ENCODE measurements around the gene GET3.

DNA sequence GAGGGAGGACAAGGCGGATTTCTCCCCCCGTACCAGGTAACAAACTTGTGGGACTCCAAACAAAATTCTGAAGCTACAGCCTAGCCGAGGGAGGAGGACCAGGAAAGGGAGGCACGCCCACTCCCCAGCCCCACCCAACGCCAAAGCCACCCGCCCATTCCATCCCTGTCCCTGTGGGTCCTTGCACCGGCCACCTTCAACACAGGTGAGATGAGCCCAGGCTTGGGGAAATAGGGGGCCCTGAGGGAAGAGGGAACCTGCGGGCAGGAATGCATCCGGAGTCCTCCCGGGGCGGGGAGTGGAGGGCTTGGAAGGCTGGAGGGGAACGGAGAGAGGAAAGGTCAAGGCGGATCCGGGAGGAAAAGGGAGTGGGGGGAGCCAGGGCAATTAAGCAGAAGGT, 14.3 kb downstream of the GET3 start, which contains the start of gene BEST2:
- TF ChIP-seq POLR2A (IDR thresholded peaks at IDR 0.05; ENCODE audit: low read depth, low read length), result no peak
- TF ChIP-seq, protein P1, sequence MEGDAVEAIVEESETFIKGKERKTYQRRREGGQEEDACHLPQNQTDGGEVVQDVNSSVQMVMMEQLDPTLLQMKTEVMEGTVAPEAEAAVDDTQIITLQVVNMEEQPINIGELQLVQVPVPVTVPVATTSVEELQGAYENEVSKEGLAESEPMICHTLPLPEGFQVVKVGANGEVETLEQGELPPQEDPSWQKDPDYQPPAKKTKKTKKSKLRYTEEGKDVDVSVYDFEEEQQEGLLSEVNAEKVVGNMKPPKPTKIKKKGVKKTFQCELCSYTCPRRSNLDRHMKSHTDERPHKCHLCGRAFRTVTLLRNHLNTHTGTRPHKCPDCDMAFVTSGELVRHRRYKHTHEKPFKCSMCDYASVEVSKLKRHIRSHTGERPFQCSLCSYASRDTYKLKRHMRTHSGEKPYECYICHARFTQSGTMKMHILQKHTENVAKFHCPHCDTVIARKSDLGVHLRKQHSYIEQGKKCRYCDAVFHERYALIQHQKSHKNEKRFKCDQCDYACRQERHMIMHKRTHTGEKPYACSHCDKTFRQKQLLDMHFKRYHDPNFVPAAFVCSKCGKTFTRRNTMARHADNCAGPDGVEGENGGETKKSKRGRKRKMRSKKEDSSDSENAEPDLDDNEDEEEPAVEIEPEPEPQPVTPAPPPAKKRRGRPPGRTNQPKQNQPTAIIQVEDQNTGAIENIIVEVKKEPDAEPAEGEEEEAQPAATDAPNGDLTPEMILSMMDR (conservative IDR thresholded peaks at IDR 0.05; ENCODE audit: low read depth, low read length), result no peak
- TF ChIP-seq SMC3 (IDR thresholded peaks at IDR 0.05; ENCODE audit: low read depth, low read length), result no peak
- TF ChIP-seq, protein P2, sequence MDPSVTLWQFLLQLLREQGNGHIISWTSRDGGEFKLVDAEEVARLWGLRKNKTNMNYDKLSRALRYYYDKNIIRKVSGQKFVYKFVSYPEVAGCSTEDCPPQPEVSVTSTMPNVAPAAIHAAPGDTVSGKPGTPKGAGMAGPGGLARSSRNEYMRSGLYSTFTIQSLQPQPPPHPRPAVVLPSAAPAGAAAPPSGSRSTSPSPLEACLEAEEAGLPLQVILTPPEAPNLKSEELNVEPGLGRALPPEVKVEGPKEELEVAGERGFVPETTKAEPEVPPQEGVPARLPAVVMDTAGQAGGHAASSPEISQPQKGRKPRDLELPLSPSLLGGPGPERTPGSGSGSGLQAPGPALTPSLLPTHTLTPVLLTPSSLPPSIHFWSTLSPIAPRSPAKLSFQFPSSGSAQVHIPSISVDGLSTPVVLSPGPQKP (IDR thresholded peaks at IDR 0.05; ENCODE audit: borderline replicate concordance, low read depth, low read length), result no peak
- no peak for TF ChIP-seq RAD21 (IDR thresholded peaks at IDR 0.05; ENCODE audit: low read length)
- no peak for TF ChIP-seq RFX5 (IDR thresholded peaks at IDR 0.05; ENCODE audit: low read depth, low read length)
- no peak for TF ChIP-seq CHD1 (IDR thresholded peaks at IDR 0.05; ENCODE audit: low read depth, low read length)
- no peak for TF ChIP-seq NFE2L2 (IDR thresholded peaks at IDR 0.05; ENCODE audit: low read depth, low read length)
- TF ChIP-seq, protein P3, sequence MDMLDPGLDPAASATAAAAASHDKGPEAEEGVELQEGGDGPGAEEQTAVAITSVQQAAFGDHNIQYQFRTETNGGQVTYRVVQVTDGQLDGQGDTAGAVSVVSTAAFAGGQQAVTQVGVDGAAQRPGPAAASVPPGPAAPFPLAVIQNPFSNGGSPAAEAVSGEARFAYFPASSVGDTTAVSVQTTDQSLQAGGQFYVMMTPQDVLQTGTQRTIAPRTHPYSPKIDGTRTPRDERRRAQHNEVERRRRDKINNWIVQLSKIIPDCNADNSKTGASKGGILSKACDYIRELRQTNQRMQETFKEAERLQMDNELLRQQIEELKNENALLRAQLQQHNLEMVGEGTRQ (IDR thresholded peaks at IDR 0.05; ENCODE audit: low read depth, low read length), result no peak
- TF ChIP-seq RCOR1 (IDR thresholded peaks at IDR 0.05; ENCODE audit: insufficient replicate concordance, low read length), result no peak
